A549 (cell line): ENCODE data around the gene CDHR4. TPM values are rescaled to one million over a fixed set of nuclear protein-coding genes. Genes with fewer than 3 reads are reported as not detected.
"Not testable (repeated sequence)": the region's sequence is repeated elsewhere in the genome, so short reads cannot be mapped to it uniquely, and the experiment has no call there.

Source experiments
- ATAC-seq, 2 experiments: fragments of 200-7000 bp in 1 of 2; fragments of >200 bp in 1 of 2; cut with Nextera tagmentation in 1 of 2; cut with Tn5 transposase in 1 of 2; 3 replicates each; pipeline versions ENCODE4 v1.8.0 to v1.9.1; 2018 to 2020; ENCODE audit warnings: mild to moderate bottlenecking in 1 of 2, moderate library complexity in 1 of 2
- CTCF ChIA-PET: fragments of 300-600 bp; sonication (Branson Sonifier 250); formaldehyde crosslinking; extraction: SDS; loops from one replicate; lab custom pipeline; 2021; ENCODE audit warnings: antibody characterized with exemption, inconsistent platforms; lab: Yijun Ruan, JAX
- POLR2A ChIA-PET: fragments of 350-600 bp; formaldehyde crosslinking; extraction: SDS; loops from one replicate; lab custom pipeline; 2021; ENCODE audit warnings: antibody characterized with exemption, inconsistent platforms; lab: Yijun Ruan, JAX
- DNase-seq, 2 experiments: peaks; one replicate each; pipeline versions ENCODE4 v3.0.0 to v3.0.0-alpha.2; 2011 to 2016; ENCODE audit warnings: low read depth in 1 of 2, low spot score in 1 of 2
- FAIRE-seq: peaks from 2 replicates; lab custom pipeline; 2011; peaks lifted over from hg19 to GRCh38; lab: Jason Lieb, UNC
- H3K27ac ChIP-seq, 2 experiments: fragments of >200 bp; sonication (Bioruptor Twin); formaldehyde crosslinking; 3 replicates each; pipeline ENCODE4 v1.5.1; 2016 to 2017
- H3K4me1 ChIP-seq: fragments of >200 bp; sonication (Bioruptor Twin); formaldehyde crosslinking; 3 replicates; pipeline ENCODE4 v1.6.1; 2016
- H3K4me2 ChIP-seq: fragments of >200 bp; sonication (Bioruptor Twin); formaldehyde crosslinking; 3 replicates; pipeline ENCODE4 v1.6.1; 2016
- H3K4me3 ChIP-seq: fragments of >200 bp; sonication (Bioruptor Twin); formaldehyde crosslinking; 3 replicates; pipeline ENCODE4 v1.5.1; 2016
- H3K9me3 ChIP-seq: fragments of >200 bp; sonication (Bioruptor Twin); formaldehyde crosslinking; 3 replicates; pipeline ENCODE4 v1.6.1; 2016
- ATOH8 ChIP-seq: fragments of 250-450 bp; sonication (Bioruptor Pico); IDR thresholded peaks from 2 replicates; pipeline ENCODE4 v1.5.0; 2020; ENCODE audit warnings: low read depth, mild to moderate bottlenecking, moderate library complexity
- BHLHE40 ChIP-seq: IDR thresholded peaks from 2 replicates; pipeline ENCODE4 v1.6.1; 2012; ENCODE audit warnings: low read depth, low read length, inconsistent platforms
- CBX8 ChIP-seq: fragments of 200-600 bp; sonication (generic); IDR thresholded peaks from 2 replicates; pipeline ENCODE4 v1.6.1; 2016
- CEBPB ChIP-seq, 2 experiments: fragments of >200 bp in 1 of 2; sonication (Bioruptor Twin) in 1 of 2; formaldehyde crosslinking in 1 of 2; IDR thresholded peaks; 2 replicates each; pipeline ENCODE4 v1.6.1; 2012 to 2016
- CHD4 ChIP-seq: fragments of 200-600 bp; sonication (generic); IDR thresholded peaks from 2 replicates; pipeline ENCODE4 v1.6.1; 2016; ENCODE audit warnings: antibody characterized with exemption, mild to moderate bottlenecking, borderline replicate concordance
- E2F6 ChIP-seq: IDR thresholded peaks from 2 replicates; pipeline ENCODE4 v1.6.1; 2012; ENCODE audit warnings: low read depth, borderline replicate concordance
- EP300 ChIP-seq, 2 experiments: fragments of >200 bp; sonication (Bioruptor Twin); formaldehyde crosslinking; IDR thresholded peaks; 2 replicates in 1 of 2; 3 replicates in 1 of 2; pipeline ENCODE4 v1.6.1; 2016 to 2017
- ESRRA ChIP-seq: fragments of 150-350 bp; IDR thresholded peaks from 2 replicates; pipeline ENCODE4 v1.6.1; 2014; ENCODE audit warnings: mild to moderate bottlenecking, low read length, borderline replicate concordance
- HEYL ChIP-seq: fragments of 250-450 bp; sonication (Bioruptor Pico); IDR thresholded peaks from 2 replicates; pipeline ENCODE4 v1.8.0; 2021; ENCODE audit warnings: mild to moderate bottlenecking, moderate library complexity
- HOXB13 ChIP-seq: fragments of 250-450 bp; sonication (Bioruptor Pico); IDR thresholded peaks from 2 replicates; pipeline ENCODE4 v1.5.0; 2020; ENCODE audit warnings: low read depth, mild to moderate bottlenecking, moderate library complexity
- KDM5A ChIP-seq: fragments of 200-600 bp; sonication (generic); IDR thresholded peaks from 2 replicates; pipeline ENCODE4 v1.6.1; 2016; ENCODE audit warnings: antibody characterized with exemption, mild to moderate bottlenecking
- MYC ChIP-seq: IDR thresholded peaks from 2 replicates; pipeline ENCODE4 v1.6.1; 2012; ENCODE audit warnings: mild to moderate bottlenecking, inconsistent platforms, low read length, improper control_type of control experiment, borderline replicate concordance
- NPAS2 ChIP-seq: fragments of 250-450 bp; sonication (Bioruptor Pico); IDR thresholded peaks from 2 replicates; pipeline ENCODE4 v1.8.0; 2022; ENCODE audit warnings: mild to moderate bottlenecking, moderate library complexity, borderline replicate concordance
- POLR2A ChIP-seq: IDR thresholded peaks from 2 replicates; pipeline ENCODE4 v1.6.1; 2012; ENCODE audit warnings: mild to moderate bottlenecking, low read length
- RARB ChIP-seq: fragments of 250-450 bp; sonication (Bioruptor Pico); IDR thresholded peaks from 2 replicates; pipeline ENCODE4 v1.8.0; 2021; ENCODE audit warnings: mild to moderate bottlenecking, moderate library complexity
- RNF2 ChIP-seq: fragments of 200-600 bp; sonication (generic); IDR thresholded peaks from 2 replicates; pipeline ENCODE4 v1.6.1; 2016; ENCODE audit warnings: low read depth, mild to moderate bottlenecking, antibody characterized with exemption, moderate library complexity, borderline replicate concordance
- TFCP2L1 ChIP-seq: fragments of 250-450 bp; sonication (Bioruptor Pico); IDR thresholded peaks from 2 replicates; pipeline ENCODE4 v1.5.0; 2021; ENCODE audit warnings: mild to moderate bottlenecking
- USF2 ChIP-seq: fragments of 450-650 bp; IDR thresholded peaks from 2 replicates; pipeline ENCODE4 v1.6.1; 2014; ENCODE audit warnings: antibody characterized with exemption
- ZC3H11A ChIP-seq: fragments of 450-650 bp; IDR thresholded peaks from 2 replicates; pipeline ENCODE4 v1.6.1; 2014; ENCODE audit warnings: antibody characterized with exemption, mild to moderate bottlenecking
- ZNF302 ChIP-seq: fragments of 250-450 bp; sonication (Bioruptor Pico); IDR thresholded peaks from 2 replicates; pipeline ENCODE4 v1.9.0; 2021; ENCODE audit warnings: inconsistent platforms, mild to moderate bottlenecking, moderate library complexity
- ZSCAN20 ChIP-seq: fragments of 250-450 bp; sonication (Bioruptor Pico); IDR thresholded peaks from 2 replicates; pipeline ENCODE4 v1.8.0; 2022; ENCODE audit warnings: mild to moderate bottlenecking, moderate library complexity
- WGBS: methylation state at CpG from one replicate; pipeline ENCODE4 v1.1.6; 2017; ENCODE audit errors: missing lambda C conversion rate; 5-methylcytosine and 5-hydroxymethylcytosine counted together
- polyA plus RNA-seq, 4 experiments: library from polyadenylated mRNA; depleted of rRNA in 3 of 4; stranded (reverse); fragments of >200 nt; fragmentation: RNase III in 1 of 4; extraction: RNeasy Plus Mini Kit Qiagen cat#74134 plus additional on column Dnase treatment in 1 of 4; gene quantifications; 2 replicates in 3 of 4; 3 replicates in 1 of 4; pipeline ENCODE4 v1.2.3, GENCODE V29; 2011 to 2017
- TF ChIP-seq, protein P1 (sequence below): IDR thresholded peaks from 2 replicates; pipeline ENCODE4 v1.6.1; 2012
- TF ChIP-seq, protein P2 (sequence below): fragments of >200 bp; sonication (Bioruptor Twin); formaldehyde crosslinking; IDR thresholded peaks from 2 replicates; pipeline ENCODE4 v1.6.1; 2016

Gene CDHR4
- polyA plus RNA-seq, 2 of the 4 experiments (the other 2 are of a cell fraction), result 0.54 to 0.66 TPM

- TF ChIP-seq TFCP2L1 (CRISPR knock-in tag) (0 out of 2 replicates have a peak, but pooled peaks have one; percentile 61), POLR2A (peak; percentile 89), USF2 (peak; percentile 98), RNF2 (peak; percentile 64; the same call in 1 of the 2 replicates), ATOH8 (CRISPR knock-in tag) (peak; percentile 79; the same call in 1 of the 2 replicates), HOXB13 (peak; percentile 64; the same call in 1 of the 2 replicates)
- TF ChIP-seq, protein P1, sequence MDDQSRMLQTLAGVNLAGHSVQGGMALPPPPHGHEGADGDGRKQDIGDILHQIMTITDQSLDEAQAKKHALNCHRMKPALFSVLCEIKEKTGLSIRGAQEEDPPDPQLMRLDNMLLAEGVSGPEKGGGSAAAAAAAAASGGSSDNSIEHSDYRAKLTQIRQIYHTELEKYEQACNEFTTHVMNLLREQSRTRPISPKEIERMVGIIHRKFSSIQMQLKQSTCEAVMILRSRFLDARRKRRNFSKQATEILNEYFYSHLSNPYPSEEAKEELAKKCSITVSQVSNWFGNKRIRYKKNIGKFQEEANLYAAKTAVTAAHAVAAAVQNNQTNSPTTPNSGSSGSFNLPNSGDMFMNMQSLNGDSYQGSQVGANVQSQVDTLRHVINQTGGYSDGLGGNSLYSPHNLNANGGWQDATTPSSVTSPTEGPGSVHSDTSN, result peak; percentile 98
- TF ChIP-seq, protein P2, sequence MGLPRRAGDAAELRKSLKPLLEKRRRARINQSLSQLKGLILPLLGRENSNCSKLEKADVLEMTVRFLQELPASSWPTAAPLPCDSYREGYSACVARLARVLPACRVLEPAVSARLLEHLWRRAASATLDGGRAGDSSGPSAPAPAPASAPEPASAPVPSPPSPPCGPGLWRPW, result no peak
Measured at GRCh38 chr3:49786357-49787181, 13.1 kb downstream of the CDHR4 start, which contains the start of gene IP6K1 (continued).

- Histone ChIP-seq H3K4me3 (peak overlapping the region; percentile 82), H3K4me1 (peaks cover 11% of the 10 kb centered on the region), H3K27ac (peak overlapping the region; percentile 80 to 95)
- CTCF ChIA-PET, result interaction anchor here (0.7 to 1.7 kb wide), 3 partner anchors 13 to 53 kb away, joined by 3 read pairs; partner anchors contain the start of gene CDHR4
- POLR2A ChIA-PET, result interaction anchor here (0.6 to 1.4 kb wide), 5 partner anchors 14 to 306 kb away, joined by 3 to 12 read pairs (median 3); partner anchors contain the start of genes CDHR4 and INKA1
- 0 out of 2 replicates have a peak, but pooled peaks have one; percentile 24 for TF ChIP-seq KDM5A
- TF ChIP-seq, protein P2, result no peak
- TF ChIP-seq, all 56 proteins: peak for 1
- ATAC-seq, result peak; percentile 64 to 72
- WGBS, result 18% methylated on average over 21 of the region's 50 CpGs
- Histone ChIP-seq H3K9me3 (no peaks in the 10 kb centered on the region), H3K4me2 (peak overlapping the region; percentile 97)
- DNase-seq, result no peak
- FAIRE-seq, result no peak
Measured at GRCh38 chr3:49785565-49786356, 13.9 kb downstream of the CDHR4 start.

- H3K4me2 ChIP-seq, DNase-seq, FAIRE-seq, H3K9me3 ChIP-seq, POLR2A ChIA-PET, H3K27ac ChIP-seq, ATAC-seq, H3K4me3 ChIP-seq: not testable (repeated sequence)
- 97% methylated on average over 4 of the region's 9 CpGs for WGBS
- H3K4me1 ChIP-seq, result peaks cover 11% of the 10 kb centered on the region
- CTCF ChIA-PET, result interaction anchor here (0.6 kb wide), 1 partner anchor 155 kb away, joined by 3 read pairs; no protein-coding TSS in a partner anchor
Measured at GRCh38 chr3:49782277-49782676, 17.4 kb downstream of the CDHR4 start.

GRCh38 chr3:49781415-49782199 is 18.1 kb downstream of the CDHR4 start:
- DNase-seq (no peak), FAIRE-seq (no peak), ATAC-seq (no peak)
- H3K4me3 ChIP-seq, result no peak overlapping the region
- POLR2A ChIA-PET, result no interaction called here
- H3K4me2 ChIP-seq, result no peak overlapping the region
- CTCF ChIA-PET, result interaction anchor here (0.5 kb wide), 1 partner anchor 52 kb away, joined by 3 read pairs; no protein-coding TSS in a partner anchor
- no peak overlapping the region for H3K27ac ChIP-seq
- no peaks in the 10 kb centered on the region for H3K9me3 ChIP-seq
- 0 out of 3 replicates have a peak, but pooled peaks cover 6% of the 10 kb centered on the region for H3K4me1 ChIP-seq
- WGBS, result 90% methylated on average over 5 of the region's 5 CpGs
- TF ChIP-seq CHD4 (no peak), ZSCAN20 (CRISPR knock-in tag) (no peak), NPAS2 (CRISPR knock-in tag) (no peak), CBX8 (no peak), ZNF302 (CRISPR knock-in tag) (no peak), HEYL (no peak), CEBPB (IDR thresholded peaks at IDR 0.05) (no peak), ESRRA (no peak), ZC3H11A (no peak), HOXB13 (no peak), RNF2 (no peak), BHLHE40 (no peak), EP300 (IDR thresholded peaks at IDR 0.05) (no peak), E2F6 (no peak), MYC (no peak), RARB (no peak)
